OCI-LY7 (cell line): ENCODE measurements around the gene GPR61.

Experiments used
- EZH2phosphoT487 ChIP-seq: fragments of 200-600 bp; sonication (generic); IDR thresholded peaks from 2 replicates; pipeline ENCODE4 v1.6.1; 2018; ENCODE audit warnings: low read depth, borderline replicate concordance, mild to moderate bottlenecking, mixed run types, antibody characterized with exemption, low read length, moderate library complexity, mixed read lengths
- TF ChIP-seq, protein P1 (sequence below): fragments of 200-600 bp; sonication (generic); conservative IDR thresholded peaks from 2 replicates; pipeline ENCODE4 v1.5.1; 2014; ENCODE audit warnings: mild to moderate bottlenecking, antibody characterized with exemption, low read length, moderate library complexity, mixed read lengths

DNA sequence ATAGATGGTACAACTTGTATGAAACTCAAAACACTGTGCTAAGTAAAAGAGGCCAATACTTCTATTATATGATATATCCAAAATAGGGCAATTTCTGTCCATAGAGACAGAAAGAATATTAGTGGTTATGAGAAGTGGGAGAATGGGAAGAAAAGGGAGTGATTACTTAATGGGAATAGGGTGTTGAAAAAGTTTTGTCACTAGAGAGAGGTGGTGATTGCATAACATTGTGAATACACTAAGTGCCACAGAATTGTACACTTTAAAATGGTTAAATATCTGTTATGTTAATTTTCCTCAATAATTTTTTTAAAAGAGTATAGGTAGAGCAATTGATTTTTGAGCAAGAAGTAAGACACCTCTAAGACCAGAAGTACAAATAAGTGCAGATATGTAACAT is 50.0 kb downstream of the GPR61 start:
- TF ChIP-seq, protein P1, sequence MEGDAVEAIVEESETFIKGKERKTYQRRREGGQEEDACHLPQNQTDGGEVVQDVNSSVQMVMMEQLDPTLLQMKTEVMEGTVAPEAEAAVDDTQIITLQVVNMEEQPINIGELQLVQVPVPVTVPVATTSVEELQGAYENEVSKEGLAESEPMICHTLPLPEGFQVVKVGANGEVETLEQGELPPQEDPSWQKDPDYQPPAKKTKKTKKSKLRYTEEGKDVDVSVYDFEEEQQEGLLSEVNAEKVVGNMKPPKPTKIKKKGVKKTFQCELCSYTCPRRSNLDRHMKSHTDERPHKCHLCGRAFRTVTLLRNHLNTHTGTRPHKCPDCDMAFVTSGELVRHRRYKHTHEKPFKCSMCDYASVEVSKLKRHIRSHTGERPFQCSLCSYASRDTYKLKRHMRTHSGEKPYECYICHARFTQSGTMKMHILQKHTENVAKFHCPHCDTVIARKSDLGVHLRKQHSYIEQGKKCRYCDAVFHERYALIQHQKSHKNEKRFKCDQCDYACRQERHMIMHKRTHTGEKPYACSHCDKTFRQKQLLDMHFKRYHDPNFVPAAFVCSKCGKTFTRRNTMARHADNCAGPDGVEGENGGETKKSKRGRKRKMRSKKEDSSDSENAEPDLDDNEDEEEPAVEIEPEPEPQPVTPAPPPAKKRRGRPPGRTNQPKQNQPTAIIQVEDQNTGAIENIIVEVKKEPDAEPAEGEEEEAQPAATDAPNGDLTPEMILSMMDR = no peak
- no peak for TF ChIP-seq EZH2phosphoT487
